ENCODE results near the gene HTN3. TPM values are rescaled to one million over a fixed set of nuclear protein-coding genes. Genes with fewer than 3 reads are reported as not detected.
"Not testable (repeated sequence)": the region's sequence is repeated elsewhere in the genome, so short reads cannot be mapped to it uniquely, and the experiment has no call there.

The HTN3 gene
- total RNA-seq: not detected

DNA sequence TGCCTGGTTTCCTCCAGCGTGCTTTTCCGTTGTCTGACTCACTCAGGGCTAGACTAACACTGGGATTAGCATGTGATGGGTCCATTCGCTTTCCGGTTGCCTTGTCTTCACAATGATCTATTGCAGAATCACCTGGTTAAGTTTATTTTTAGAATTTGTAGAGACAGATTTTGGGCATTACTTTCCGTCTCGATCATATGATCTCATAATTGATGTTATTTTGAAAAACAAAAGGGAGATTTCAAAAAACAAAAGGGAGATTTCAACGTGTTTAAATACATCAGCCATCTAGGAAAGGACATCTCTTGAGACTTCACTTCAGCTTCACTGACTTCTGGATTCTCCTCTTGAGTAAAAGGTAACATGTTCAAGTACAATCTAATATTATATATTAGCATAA, at the start of gene HTN3:
Gene HTN3 (plus strand): TSS at position 301 of the 400 bp plus-strand sequence. CDS start 2,282 bp downstream, outside the sequence.
- H3K4me1 ChIP-seq (ENCODE audit: control insufficient read depth in 1 of 2, low read depth in 2 of 2); H3K4me3 ChIP-seq; DNase-seq (ENCODE audit: low spot score); ATAC-seq (ENCODE audit: insufficient number of reproducible peaks, low FRiP score, low read depth); H3K9me3 ChIP-seq; H3K27me3 ChIP-seq (replicated peaks; ENCODE audit: insufficient read depth); H3K27ac ChIP-seq; H3K36me3 ChIP-seq: not testable (repeated sequence)

DNA sequence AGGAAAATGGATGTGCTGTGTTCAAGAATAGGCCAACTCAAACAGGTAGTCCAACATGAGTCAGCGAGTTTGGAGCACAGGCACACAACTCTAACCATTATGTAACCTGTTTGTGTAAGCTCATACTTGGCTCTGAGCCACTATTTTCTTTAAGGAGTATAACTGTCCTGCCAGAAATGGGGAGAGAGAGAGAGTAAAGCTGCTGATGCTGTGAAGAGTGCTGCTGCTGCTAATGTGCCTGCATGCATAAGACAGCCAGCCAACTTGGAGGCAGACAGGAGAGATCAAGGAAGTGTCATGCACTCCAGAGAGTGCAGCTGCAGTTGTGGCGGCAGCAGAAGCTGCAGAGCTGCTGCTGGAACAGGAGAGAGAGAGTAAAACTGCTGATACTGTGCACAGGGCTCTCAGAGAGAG, 44.2 kb upstream of the HTN3 start:
- no peak for TF ChIP-seq CTCF (IDR thresholded peaks at IDR 0.05)
- H3K27me3 ChIP-seq (replicated peaks; ENCODE audit: insufficient read depth): no peaks in the 10 kb centered on the region
- H3K4me1 ChIP-seq (ENCODE audit: control insufficient read depth in 1 of 2, low read depth in 2 of 2): no peaks in the 10 kb centered on the region
- ATAC-seq (ENCODE audit: insufficient number of reproducible peaks, low FRiP score, low read depth) (no peak), DNase-seq (ENCODE audit: low spot score) (no peak)
- H3K27ac ChIP-seq: no peak overlapping the region
- H3K4me3 ChIP-seq: no peak overlapping the region
- H3K9me3 ChIP-seq: no peaks in the 10 kb centered on the region
- H3K36me3 ChIP-seq: no peaks in the 10 kb centered on the region

DNA sequence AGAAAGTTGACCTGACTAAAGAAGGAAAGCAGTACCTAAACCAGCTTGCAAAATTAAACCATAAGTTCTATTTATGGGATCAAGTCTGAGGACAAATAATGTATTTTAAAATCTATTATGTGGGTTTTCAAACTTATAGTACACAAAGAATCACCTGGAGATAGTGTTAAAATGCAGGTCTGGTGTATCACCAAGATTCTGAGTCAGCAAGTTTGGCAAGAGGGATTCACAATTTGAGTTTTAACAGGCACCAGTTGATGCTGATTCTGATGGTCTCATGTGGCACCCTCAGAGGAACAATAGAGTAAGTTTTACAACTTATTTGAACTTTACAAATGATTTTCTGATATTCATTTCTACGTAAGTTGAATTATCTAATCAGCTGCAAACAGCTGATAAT, 41.6 kb upstream of the HTN3 start:
- H3K36me3 ChIP-seq: no peaks in the 10 kb centered on the region
- no peaks in the 10 kb centered on the region for H3K9me3 ChIP-seq
- no peak overlapping the region for H3K4me3 ChIP-seq
- H3K27ac ChIP-seq: no peak overlapping the region
- H3K4me1 ChIP-seq (ENCODE audit: control insufficient read depth in 1 of 2, low read depth in 2 of 2): no peaks in the 10 kb centered on the region
- no peak for ATAC-seq (ENCODE audit: insufficient number of reproducible peaks, low FRiP score, low read depth)
- H3K27me3 ChIP-seq (replicated peaks; ENCODE audit: insufficient read depth): no peaks in the 10 kb centered on the region
- no peak for TF ChIP-seq CTCF (IDR thresholded peaks at IDR 0.05)
- DNase-seq (ENCODE audit: low spot score): no peak

- H3K4me1 ChIP-seq (ENCODE audit: control insufficient read depth in 1 of 2, low read depth in 2 of 2): no peaks in the 10 kb centered on the region
- DNase-seq (ENCODE audit: low spot score) (no peak), ATAC-seq (ENCODE audit: insufficient number of reproducible peaks, low FRiP score, low read depth) (no peak)
- H3K36me3 ChIP-seq: no peaks in the 10 kb centered on the region
- no peaks in the 10 kb centered on the region for H3K27me3 ChIP-seq (replicated peaks; ENCODE audit: insufficient read depth)
- no peaks in the 10 kb centered on the region for H3K9me3 ChIP-seq
- H3K27ac ChIP-seq: no peak overlapping the region
- no peak for TF ChIP-seq CTCF (IDR thresholded peaks at IDR 0.05)
- H3K4me3 ChIP-seq: no peak overlapping the region
Observed at GRCh38 chr4:69991016-69991415, 37.2 kb upstream of the HTN3 start.

- DNase-seq (ENCODE audit: low spot score): no peak
- Histone ChIP-seq H3K36me3 (no peaks in the 10 kb centered on the region), H3K27me3 (replicated peaks; ENCODE audit: insufficient read depth) (no peaks in the 10 kb centered on the region), H3K4me3 (no peak overlapping the region), H3K27ac (no peak overlapping the region), H3K4me1 (ENCODE audit: control insufficient read depth in 1 of 2, low read depth in 2 of 2) (no peaks in the 10 kb centered on the region), H3K9me3 (no peaks in the 10 kb centered on the region)
- no peak for TF ChIP-seq CTCF (IDR thresholded peaks at IDR 0.05)
- no peak for ATAC-seq (ENCODE audit: insufficient number of reproducible peaks, low FRiP score, low read depth)
Observed at GRCh38 chr4:69994782-69995181, 33.5 kb upstream of the HTN3 start.

GRCh38 chr4:69995526-69996016, 32.7 kb upstream of the HTN3 start, which contains the start of gene STATH:
Gene STATH, plus strand, starts transcription at chr4:69995966. Its CDS starts 2,472 bp downstream, at chr4:69998438.
- no peak within 1 kb of the TSS for H3K4me3 ChIP-seq
- H3K27me3 ChIP-seq (replicated peaks; ENCODE audit: insufficient read depth): no peaks in the 10 kb centered on the region
- no peaks in the 10 kb centered on the region for H3K4me1 ChIP-seq (ENCODE audit: control insufficient read depth in 1 of 2, low read depth in 2 of 2)
- no peaks in the 10 kb centered on the region for H3K9me3 ChIP-seq
- ATAC-seq (ENCODE audit: insufficient number of reproducible peaks, low FRiP score, low read depth) (no peak), DNase-seq (ENCODE audit: low spot score) (no peak)
- no peak for TF ChIP-seq CTCF (IDR thresholded peaks at IDR 0.05)
- no peaks in the 10 kb centered on the region for H3K36me3 ChIP-seq
- H3K27ac ChIP-seq: no peak within 1 kb of the TSS

Measured in thoracic aorta (tissue), 2 donors.